Endothelial cell of umbilical vein (primary cell): Measurements from ENCODE around the gene OR56B4.

Experiments used
- CTCF ChIP-seq, 2 donors: IDR thresholded peaks; 1 replicate in 1 of 2; 2 replicates in 1 of 2; pipeline ENCODE4 v1.5.1; 2011; ENCODE audit warnings: low read length in 2 of 2, mild to moderate bottlenecking in 2 of 2, moderate library complexity in 2 of 2, control low read depth in 1 of 2, inconsistent platforms in 1 of 2, low read depth in 1 of 2; ENCODE audit not compliant: insufficient read depth in 1 of 2; ENCODE audit errors: extremely low read depth in 1 of 2
- EZH2 ChIP-seq: IDR thresholded peaks from 2 replicates; pipeline ENCODE4 v1.6.1; 2012; ENCODE audit warnings: borderline replicate concordance, low read depth, mild to moderate bottlenecking, moderate library complexity, low read length, inconsistent platforms; ENCODE audit not compliant: severe bottlenecking
- MAX ChIP-seq: IDR thresholded peaks from 2 replicates; pipeline ENCODE4 v1.6.1; 2011; ENCODE audit not compliant: insufficient read depth, insufficient read length
- POLR2A ChIP-seq: IDR thresholded peaks from 2 replicates; pipeline ENCODE4 v1.6.1; 2012; ENCODE audit warnings: low read depth, mild to moderate bottlenecking, control low read depth, low read length
- POLR2AphosphoS5 ChIP-seq: IDR thresholded peaks from 2 replicates; pipeline ENCODE4 v1.6.1; 2012; ENCODE audit warnings: low read depth, mild to moderate bottlenecking, control low read depth, low read length, moderate library complexity; ENCODE audit not compliant: insufficient read depth

GRCh38 chr11:6132431-6132830, 24.9 kb downstream of the OR56B4 start:
- no peak for TF ChIP-seq CTCF (IDR thresholded peaks at IDR 0.05; ENCODE audit: extremely low read depth in 1 of 2, insufficient read depth in 1 of 2, low read depth in 1 of 2, low read length in 2 of 2)
- TF ChIP-seq EZH2 = no peak
- no peak for TF ChIP-seq MAX
- TF ChIP-seq POLR2A = no peak
- TF ChIP-seq POLR2AphosphoS5 = no peak
